T-helper 17 cell (primary cell): ENCODE results near the gene BSDC1. TPM values are rescaled to one million over a fixed set of nuclear protein-coding genes. Genes with fewer than 3 reads are reported as not detected.

Source experiments
- ATAC-seq: fragments of 150-1000 bp; cut with Tn5 transposase; 2 replicates; pipeline ENCODE4 v1.10.0; 2021; ENCODE audit warnings: mild to moderate bottlenecking, moderate library complexity
- DNase-seq, 3 donors: peaks; one replicate each; pipeline versions ENCODE4 v3.0.0 to v3.0.0-alpha.2; 2020 to 2021
- H3K9me3 ChIP-seq: one replicate; pipeline ENCODE4 v1.7.0; 2013; ENCODE audit warnings: low read length, mild to moderate bottlenecking; ENCODE audit not compliant: control insufficient read depth, poor library complexity, severe bottlenecking
- H3K27ac Mint-ChIP-seq: one replicate; pipeline ENCODE4 v1.8.0; 2022; ENCODE audit warnings: mild to moderate bottlenecking, moderate library complexity, mixed read lengths
- H3K27me3 Mint-ChIP-seq: one replicate; pipeline ENCODE4 v1.8.0; 2022; ENCODE audit warnings: mixed read lengths
- H3K36me3 Mint-ChIP-seq: one replicate; pipeline ENCODE4 v1.8.0; 2022; ENCODE audit warnings: low read depth, mixed read lengths
- H3K4me1 Mint-ChIP-seq: one replicate; pipeline ENCODE4 v1.8.0; 2022; ENCODE audit warnings: mild to moderate bottlenecking, mixed read lengths
- H3K4me3 Mint-ChIP-seq: one replicate; pipeline ENCODE4 v1.8.0; 2022; ENCODE audit warnings: mild to moderate bottlenecking, moderate library complexity, mixed read lengths
- total RNA-seq, 4 donors: library from RNA in 2 of 4; stranded (reverse) in 2 of 4; gene quantifications; one replicate each; pipeline ENCODE4 v1.2.3 and lab custom pipeline; 2022 to 2026

Gene BSDC1
- total RNA-seq, 2 donors from 2014 or later = 177 to 181 TPM

DNA sequence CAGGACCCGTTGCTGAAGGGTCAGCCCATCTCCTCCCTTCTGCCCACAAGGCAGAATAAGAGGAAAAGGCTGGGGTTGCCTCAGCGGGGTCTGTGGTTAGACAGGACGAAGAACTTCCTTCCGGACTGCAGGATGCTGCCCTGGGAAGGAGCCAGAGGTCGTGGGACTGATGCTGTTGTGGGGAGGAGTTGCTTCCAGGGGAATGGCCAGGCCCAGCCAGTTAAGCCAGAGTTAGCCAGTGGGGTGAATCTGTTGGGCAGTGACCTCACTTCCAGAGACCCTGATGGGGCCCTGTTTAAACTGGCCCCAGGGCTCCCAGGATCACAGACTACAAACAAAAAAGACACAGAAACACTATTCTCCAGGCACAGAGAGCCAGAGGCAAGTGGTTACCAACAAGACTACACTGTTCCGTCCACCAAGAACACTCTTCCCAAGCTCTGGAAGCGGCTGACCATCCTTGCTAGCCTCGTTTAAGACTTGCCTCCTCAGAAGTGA is 45.0 kb downstream of the BSDC1 start:
- Mint-ChIP-seq H3K36me3 (peaks cover 2% of the 10 kb centered on the region), H3K27me3 (no peaks in the 10 kb centered on the region), H3K27ac (peak overlapping the region; percentile 67), H3K4me1 (peaks cover 53% of the 10 kb centered on the region), H3K4me3 (peak overlapping the region; percentile 52)
- DNase-seq (no peak), ATAC-seq (no peak)
- H3K9me3 ChIP-seq = no peaks in the 10 kb centered on the region

DNA sequence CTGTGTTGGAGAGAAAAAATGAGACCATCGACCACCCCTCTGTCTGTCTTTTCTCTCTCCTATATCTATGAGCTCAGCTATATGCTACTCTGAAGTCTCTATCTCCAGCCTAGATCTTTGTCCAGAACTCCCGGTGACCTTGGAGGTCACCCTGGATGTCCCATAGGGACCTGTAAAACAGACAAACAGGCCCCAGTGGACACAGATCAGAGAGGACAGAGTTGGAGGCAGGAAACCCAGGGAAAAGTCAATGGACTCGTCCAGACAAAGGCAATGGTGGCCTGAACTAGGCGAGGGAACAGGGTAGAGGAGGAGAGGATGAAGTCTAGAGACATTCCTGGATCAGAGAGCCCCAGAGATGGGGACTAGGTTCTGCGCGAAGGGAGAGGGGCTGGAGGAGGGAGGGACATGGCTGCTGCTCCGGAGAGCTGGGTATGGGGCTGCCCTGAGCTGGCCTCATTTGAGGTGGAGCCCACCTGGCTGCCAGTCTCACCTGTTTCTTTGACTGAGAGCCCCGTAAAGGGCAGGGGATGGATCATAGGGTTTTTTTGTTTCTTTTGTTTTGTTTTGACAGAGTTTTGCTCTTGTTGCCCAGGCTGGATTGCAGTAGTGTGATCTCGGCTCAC is 47.6 kb downstream of the BSDC1 start:
- H3K9me3 ChIP-seq = no peaks in the 10 kb centered on the region
- H3K36me3 Mint-ChIP-seq = no peaks in the 10 kb centered on the region
- H3K4me3 Mint-ChIP-seq = no peak overlapping the region
- ATAC-seq (no peak), DNase-seq (no peak)
- peaks cover 52% of the 10 kb centered on the region for H3K4me1 Mint-ChIP-seq
- peak overlapping the region; percentile 91 for H3K27ac Mint-ChIP-seq
- no peaks in the 10 kb centered on the region for H3K27me3 Mint-ChIP-seq

DNA sequence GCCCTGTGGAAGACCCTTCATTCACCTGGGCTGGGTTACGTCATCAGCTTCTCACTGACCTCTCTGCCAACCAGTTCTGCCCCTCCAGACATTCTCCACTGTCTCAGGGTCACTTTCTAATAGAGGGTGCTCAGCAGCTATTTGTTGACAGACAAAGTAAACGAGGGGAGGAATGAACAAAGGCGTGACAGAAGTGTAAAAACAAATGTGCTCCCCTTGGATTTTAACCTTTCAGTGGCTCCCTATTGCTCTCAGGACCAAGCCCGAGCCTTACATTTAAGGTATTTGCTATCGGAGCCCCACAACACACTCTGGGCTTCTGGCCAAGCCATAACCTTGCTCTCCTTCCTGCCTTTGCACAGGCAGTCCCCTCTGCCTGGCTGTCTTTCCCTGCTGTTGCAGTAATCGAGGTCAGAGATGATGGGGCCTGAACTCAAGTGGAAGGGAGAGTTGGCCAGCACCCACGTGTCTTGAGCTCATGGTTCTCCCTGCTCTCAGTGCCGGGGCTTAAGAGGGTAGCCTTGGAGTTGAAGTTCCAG is 48.9 kb downstream of the BSDC1 start:
- Mint-ChIP-seq H3K36me3 (no peaks in the 10 kb centered on the region), H3K4me3 (peak overlapping the region; percentile 57), H3K27me3 (no peaks in the 10 kb centered on the region), H3K27ac (peak overlapping the region; percentile 91), H3K4me1 (peaks cover 46% of the 10 kb centered on the region)
- peak; percentile 80 for ATAC-seq
- DNase-seq = no peak
- no peaks in the 10 kb centered on the region for H3K9me3 ChIP-seq

DNA sequence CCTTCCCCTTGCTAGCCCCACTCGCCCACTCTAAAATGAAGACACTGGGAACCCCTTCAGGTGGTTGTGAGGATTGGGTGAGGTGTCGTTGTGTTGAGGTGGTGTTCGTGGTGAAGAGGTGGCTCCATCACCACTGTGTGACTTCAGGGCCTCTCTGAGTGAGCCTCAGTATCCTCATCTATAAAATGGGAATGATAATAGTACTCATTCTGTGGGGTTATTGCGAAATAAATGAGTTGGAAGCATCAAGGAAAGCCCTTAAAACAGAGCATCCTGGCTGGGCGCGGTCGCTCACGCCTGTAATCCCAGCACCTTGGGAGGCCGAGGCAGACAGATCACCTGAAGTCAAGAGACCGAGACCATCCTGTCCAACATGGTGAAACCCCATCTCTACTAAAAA is 51.5 kb downstream of the BSDC1 start:
- no peak overlapping the region for H3K4me3 Mint-ChIP-seq
- no peak for DNase-seq
- H3K36me3 Mint-ChIP-seq = no peaks in the 10 kb centered on the region
- no peaks in the 10 kb centered on the region for H3K9me3 ChIP-seq
- H3K4me1 Mint-ChIP-seq = peaks cover 39% of the 10 kb centered on the region
- H3K27ac Mint-ChIP-seq = no peak overlapping the region
- no peaks in the 10 kb centered on the region for H3K27me3 Mint-ChIP-seq
- no peak for ATAC-seq

DNA sequence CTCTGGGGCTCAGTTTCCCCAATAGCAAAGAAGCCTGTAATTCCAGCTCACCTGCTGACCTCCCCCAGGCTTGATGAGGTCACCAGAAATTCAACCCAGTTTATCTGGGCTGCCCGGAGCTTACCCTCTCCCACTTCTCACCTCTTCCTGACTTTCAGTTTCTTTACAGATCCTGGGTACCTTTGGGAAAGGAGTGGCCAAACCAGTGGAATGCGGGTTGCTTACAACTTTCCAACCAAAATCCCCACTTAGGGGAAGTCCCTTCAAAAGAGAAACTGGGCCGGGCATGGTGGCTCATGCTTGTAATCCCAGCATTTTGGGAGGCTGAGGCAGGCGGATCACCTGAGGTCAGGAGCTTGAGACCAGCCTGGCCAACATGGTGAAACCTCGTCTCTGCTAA is 52.3 kb downstream of the BSDC1 start:
- Mint-ChIP-seq H3K27ac (no peak overlapping the region), H3K4me1 (peaks cover 45% of the 10 kb centered on the region), H3K4me3 (no peak overlapping the region), H3K27me3 (no peaks in the 10 kb centered on the region), H3K36me3 (no peaks in the 10 kb centered on the region)
- DNase-seq = no peak
- H3K9me3 ChIP-seq = no peaks in the 10 kb centered on the region
- ATAC-seq = no peak

DNA sequence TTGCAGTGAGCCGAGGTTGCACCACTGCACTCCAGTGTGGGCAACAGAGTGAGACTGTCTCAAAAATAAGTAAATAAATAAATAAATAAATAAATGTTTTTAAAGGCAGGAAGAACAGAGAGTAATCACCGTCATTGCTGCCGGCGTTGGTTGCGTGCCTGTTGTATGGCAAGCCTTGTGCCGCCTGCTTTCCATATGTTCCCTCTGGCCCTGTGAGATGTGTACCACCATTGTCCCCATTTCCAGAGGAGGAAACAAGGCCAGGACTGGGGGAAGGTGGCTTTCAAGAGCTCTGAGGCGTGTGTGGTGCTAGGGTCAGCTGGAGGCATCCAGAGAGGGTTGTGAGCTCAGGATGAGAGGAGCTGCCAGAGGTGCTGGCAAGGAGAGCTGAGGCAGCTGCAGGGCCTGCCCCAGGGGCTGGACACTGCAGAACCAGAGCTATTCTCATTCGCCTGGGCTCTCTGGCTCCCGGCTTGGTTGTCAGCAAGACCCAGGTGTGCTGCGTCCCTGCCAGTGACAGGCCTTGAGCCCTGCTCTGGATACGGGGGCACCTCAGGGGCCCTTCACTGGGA is 53.0 kb downstream of the BSDC1 start:
- Mint-ChIP-seq H3K4me1 (peaks cover 41% of the 10 kb centered on the region), H3K4me3 (no peak overlapping the region), H3K27ac (no peak overlapping the region), H3K27me3 (no peaks in the 10 kb centered on the region), H3K36me3 (no peaks in the 10 kb centered on the region)
- no peaks in the 10 kb centered on the region for H3K9me3 ChIP-seq
- DNase-seq (no peak), ATAC-seq (no peak)

DNA sequence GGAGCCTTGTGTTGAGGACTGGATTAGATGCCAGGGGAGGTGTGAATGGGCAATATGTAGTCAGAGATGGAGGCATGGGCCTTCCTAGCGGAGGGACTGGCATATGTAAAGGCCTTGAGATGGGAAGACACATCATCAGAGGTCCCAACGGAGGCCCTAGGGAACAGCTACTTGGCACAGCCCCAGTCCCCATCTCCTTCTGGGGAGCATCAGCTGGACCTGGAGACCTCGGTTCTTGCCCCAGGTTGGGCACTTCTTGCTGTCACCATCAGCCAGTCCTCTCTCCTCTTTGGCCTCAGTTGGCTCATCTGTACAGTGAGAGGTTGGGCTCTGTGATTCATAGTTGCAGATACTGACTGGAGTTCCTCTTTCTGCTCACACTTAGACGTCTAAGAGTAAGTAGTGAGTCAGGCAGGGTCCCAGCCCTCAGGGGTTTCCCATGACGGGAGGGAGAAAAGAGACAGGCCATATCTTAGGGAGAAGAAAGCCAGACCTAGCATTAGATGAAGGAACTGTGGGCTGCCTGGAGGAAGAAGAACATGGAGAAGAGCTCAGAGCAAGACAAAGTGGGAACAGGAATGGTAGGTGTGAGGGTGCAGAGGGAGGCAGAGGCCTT is 54.8 kb downstream of the BSDC1 start:
- Mint-ChIP-seq H3K27me3 (no peaks in the 10 kb centered on the region), H3K4me3 (peak overlapping the region; percentile 8), H3K36me3 (no peaks in the 10 kb centered on the region), H3K4me1 (peaks cover 34% of the 10 kb centered on the region), H3K27ac (peak overlapping the region; percentile 88)
- DNase-seq = no peak
- no peak for ATAC-seq
- no peaks in the 10 kb centered on the region for H3K9me3 ChIP-seq

DNA sequence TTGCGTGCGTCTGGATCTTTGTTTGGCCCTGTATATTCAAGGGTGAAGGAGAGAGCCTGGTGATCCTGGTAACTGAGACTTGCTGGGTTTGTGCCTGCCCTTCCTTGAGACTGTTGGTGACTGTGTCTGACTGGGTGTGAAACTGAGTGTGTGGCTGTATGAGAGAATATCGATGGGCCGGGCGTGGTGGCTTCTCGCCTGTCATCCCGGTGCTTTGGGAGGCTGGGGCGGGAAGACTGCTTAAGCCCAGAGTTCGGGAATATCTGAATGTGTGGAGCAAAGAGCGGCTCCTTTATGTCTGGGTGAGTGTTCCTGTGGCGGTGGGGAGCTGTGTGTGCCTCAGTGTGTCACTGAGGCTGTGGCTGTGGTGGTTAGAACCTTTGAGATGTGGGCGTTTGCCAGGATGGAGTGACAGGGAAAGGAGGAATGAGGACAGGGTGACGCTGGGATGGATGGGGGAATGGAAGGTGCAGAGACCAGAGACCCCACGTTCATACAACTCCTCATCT is 55.5 kb downstream of the BSDC1 start:
- Mint-ChIP-seq H3K36me3 (no peaks in the 10 kb centered on the region), H3K4me1 (peaks cover 40% of the 10 kb centered on the region), H3K27me3 (no peaks in the 10 kb centered on the region), H3K4me3 (peak overlapping the region; percentile 55), H3K27ac (peak overlapping the region; percentile 88)
- H3K9me3 ChIP-seq = no peaks in the 10 kb centered on the region
- ATAC-seq (no peak), DNase-seq (no peak)

DNA sequence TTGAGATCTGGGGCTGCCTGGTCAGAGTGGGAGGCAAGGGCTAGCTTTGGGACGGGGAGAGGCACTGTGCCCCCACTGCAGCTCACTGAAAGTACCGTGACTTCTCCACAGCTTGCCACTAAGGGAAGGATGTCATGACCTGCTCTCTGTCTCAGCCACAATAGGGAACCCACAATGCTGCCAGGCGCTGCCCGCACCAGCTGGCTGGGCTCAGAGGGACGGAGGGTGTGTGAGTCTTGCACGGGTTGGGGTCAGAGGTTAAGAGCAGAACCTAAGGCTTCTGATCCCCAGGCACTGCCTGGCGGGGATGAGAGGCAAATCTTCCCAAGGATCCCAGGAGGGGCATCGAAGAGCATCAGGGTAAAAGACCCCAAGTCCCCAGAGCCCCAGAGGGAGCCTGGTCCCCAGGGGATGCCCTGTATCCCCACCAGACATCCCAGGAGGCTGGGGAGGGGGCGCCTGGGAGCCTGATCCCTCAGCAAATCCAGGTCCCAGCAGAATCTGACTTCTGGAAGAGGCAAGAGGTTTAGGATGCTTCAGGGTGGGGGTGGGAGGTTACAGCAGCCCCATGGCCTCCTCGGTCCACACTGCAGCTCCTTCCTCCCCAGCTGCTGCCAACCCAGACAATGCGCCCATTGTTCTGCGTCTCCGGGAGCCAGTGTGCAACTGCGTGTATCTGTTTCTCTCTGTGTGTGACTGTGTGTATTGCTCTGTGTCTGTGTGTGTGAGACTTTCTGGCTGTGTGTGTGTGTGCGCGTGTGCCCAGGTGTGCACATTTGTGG is 56.2 kb downstream of the BSDC1 start:
- peaks cover 43% of the 10 kb centered on the region for H3K4me1 Mint-ChIP-seq
- H3K27me3 Mint-ChIP-seq = no peaks in the 10 kb centered on the region
- no peaks in the 10 kb centered on the region for H3K9me3 ChIP-seq
- peak overlapping the region; percentile 88 for H3K27ac Mint-ChIP-seq
- DNase-seq = no peak
- H3K36me3 Mint-ChIP-seq = no peaks in the 10 kb centered on the region
- ATAC-seq = peak; percentile 32
- H3K4me3 Mint-ChIP-seq = peak overlapping the region; percentile 55

DNA sequence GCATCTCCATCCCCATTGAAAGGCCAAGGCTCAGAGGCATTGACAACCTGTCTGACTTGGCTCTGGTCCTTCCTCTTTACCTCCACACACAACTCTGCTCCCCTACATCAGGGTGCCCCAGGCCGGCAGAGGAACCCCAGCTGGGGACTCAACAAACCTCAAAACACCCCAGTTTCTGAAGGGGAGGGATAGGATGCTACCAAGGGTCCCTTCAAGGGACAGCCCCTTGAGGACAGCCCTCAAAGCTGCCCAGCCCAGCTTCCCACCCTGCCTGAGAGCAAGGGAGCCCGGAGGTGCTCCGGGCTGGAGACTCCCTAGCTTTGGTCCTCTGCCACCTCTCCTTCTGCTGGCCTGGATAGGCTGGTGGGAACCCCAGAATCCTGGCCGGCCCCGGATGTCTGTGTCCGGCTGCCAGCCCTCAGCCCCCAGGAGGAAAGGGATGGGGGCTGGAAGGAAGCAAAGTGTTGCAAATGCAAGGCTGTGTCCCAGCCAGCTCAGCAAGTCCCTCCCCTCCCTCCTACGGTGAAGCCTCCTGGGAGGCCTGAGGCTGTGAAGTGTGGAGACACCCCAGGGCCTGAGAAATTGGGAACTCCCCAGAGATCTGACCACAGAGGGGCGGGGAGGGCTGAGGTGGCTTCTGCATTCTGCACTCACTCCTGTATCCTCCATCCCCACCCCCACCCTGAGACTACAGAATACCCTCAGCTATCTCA is 57.1 kb downstream of the BSDC1 start:
- peak; percentile 38 to 59 (median 54) for DNase-seq
- Mint-ChIP-seq H3K36me3 (no peaks in the 10 kb centered on the region), H3K27me3 (no peaks in the 10 kb centered on the region), H3K27ac (peak overlapping the region; percentile 53), H3K4me3 (peak overlapping the region; percentile 74), H3K4me1 (peaks cover 38% of the 10 kb centered on the region)
- no peaks in the 10 kb centered on the region for H3K9me3 ChIP-seq
- ATAC-seq = peak; percentile 79

DNA sequence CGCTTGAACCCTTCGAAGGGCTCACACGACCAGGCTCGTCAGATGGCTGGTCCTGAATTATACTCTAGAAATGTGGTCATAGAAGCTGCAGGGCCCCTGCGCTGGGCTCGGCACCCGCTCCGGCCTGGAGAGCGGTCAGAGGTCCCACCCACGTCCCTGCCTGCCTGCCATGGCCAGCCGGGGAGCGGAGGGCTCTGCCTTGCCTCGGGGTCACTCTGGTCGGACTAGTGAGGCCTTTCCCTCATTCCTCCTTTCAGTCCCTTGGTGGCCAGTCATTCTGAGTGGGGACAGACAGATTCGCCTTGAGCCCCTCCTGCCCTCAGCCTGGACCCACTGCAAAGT is 57.7 kb downstream of the BSDC1 start:
- DNase-seq (no peak), ATAC-seq (no peak)
- H3K27me3 Mint-ChIP-seq = no peaks in the 10 kb centered on the region
- H3K4me1 Mint-ChIP-seq = peaks cover 40% of the 10 kb centered on the region
- H3K36me3 Mint-ChIP-seq = no peaks in the 10 kb centered on the region
- H3K4me3 Mint-ChIP-seq = peak overlapping the region; percentile 74
- H3K27ac Mint-ChIP-seq = peak overlapping the region; percentile 53
- no peaks in the 10 kb centered on the region for H3K9me3 ChIP-seq

DNA sequence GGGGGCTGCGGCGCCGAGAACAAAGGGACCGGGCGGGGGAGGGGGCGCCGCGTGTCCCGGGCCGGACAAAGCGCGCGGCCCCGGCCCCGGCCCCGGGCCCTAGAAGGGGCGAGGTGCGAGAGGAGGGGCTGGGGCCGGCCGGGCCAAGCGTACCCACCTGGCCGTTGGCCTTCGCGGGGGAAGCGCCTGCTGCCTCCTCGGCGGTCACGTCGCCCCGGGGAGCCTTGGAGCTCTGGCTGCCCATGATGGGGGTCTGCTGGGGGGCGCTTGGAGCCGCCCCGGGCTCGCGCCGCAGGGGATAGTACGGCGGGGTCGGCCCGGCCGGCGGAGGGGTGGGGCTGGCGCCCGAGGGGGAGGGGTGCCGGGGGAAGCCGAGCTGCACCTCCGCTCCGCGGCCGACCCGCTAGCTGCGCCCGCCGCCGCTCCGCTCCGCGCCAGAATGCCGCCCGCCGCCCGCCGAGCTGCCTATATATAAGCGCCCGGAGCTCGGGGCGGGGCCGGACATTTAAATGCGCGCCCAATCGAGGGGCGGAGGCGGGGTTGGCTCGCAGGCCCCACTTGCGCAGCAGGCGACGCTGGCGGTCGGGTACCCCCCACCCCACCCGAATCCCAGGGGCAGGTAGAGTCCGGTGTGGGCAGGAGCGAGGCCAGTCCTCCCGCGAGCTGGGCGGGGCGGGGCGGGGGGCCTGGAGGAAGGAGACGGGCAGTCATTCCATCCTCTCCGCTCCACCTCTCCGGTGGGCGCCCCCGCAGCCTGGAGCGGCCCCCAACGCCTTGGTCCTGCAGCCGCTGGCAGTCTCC is 58.3 kb downstream of the BSDC1 start, which contains the start of gene MARCKSL1:
Gene MARCKSL1, minus strand, starts transcription at position 444 of the 801 bp plus-strand sequence. Its CDS starts 200 bp downstream, at position 244.
- Mint-ChIP-seq H3K4me1 (peaks cover 42% of the 10 kb centered on the region), H3K36me3 (peaks cover under 1% of the 10 kb centered on the region), H3K27me3 (no peaks in the 10 kb centered on the region), H3K27ac (peak within 1 kb of the TSS; percentile 53), H3K4me3 (peak within 1 kb of the TSS; percentile 85)
- H3K9me3 ChIP-seq = no peaks in the 10 kb centered on the region
- DNase-seq (peak; percentile 81 to 86 (median 83)), ATAC-seq (peak; percentile 61)
